Stimulated activated CD8-positive, alpha-beta memory T cell treated with anti-CD3 and anti-CD28 coated beads, Interleukin-15, amount 100 ng/mL, for 48 hours (primary cell): ENCODE data around the gene TNS3.

Source experiments
- DNase-seq, 2 donors: peaks; one replicate each; pipeline ENCODE4 v3.0.0-alpha.2; 2020; ENCODE audit warnings: low read depth in 2 of 2

TNS3 gene

GRCh38 chr7:47581438-47581803, 490 bp downstream of the TNS3 start:
- DNase-seq, result no peak

- no peak for DNase-seq
Observed at GRCh38 chr7:47580811-47581331, 1.0 kb downstream of the TNS3 start.

- no peak for DNase-seq
Observed at GRCh38 chr7:47580175-47580706, 1.7 kb downstream of the TNS3 start.

GRCh38 chr7:47579458-47579857, 2.5 kb downstream of the TNS3 start:
- no peak for DNase-seq

- DNase-seq, result no peak
Observed at GRCh38 chr7:47578579-47579270, 3.2 kb downstream of the TNS3 start.

- DNase-seq, result no peak
Observed at GRCh38 chr7:47577321-47577919, 4.5 kb downstream of the TNS3 start.

- no peak for DNase-seq
Observed at GRCh38 chr7:47576866-47577306, 5.0 kb downstream of the TNS3 start.

- DNase-seq, result no peak
Observed at GRCh38 chr7:47576031-47576865, 5.7 kb downstream of the TNS3 start.

- no peak for DNase-seq
Observed at GRCh38 chr7:47574482-47575329, 7.2 kb downstream of the TNS3 start.

- DNase-seq, result no peak
Observed at GRCh38 chr7:47573758-47574481, 8.0 kb downstream of the TNS3 start.

- DNase-seq, result no peak
Observed at GRCh38 chr7:47572939-47573757, 8.8 kb downstream of the TNS3 start.

- no peak for DNase-seq
Observed at GRCh38 chr7:47572094-47572445, 9.8 kb downstream of the TNS3 start.

GRCh38 chr7:47571331-47572093, 10.4 kb downstream of the TNS3 start:
- DNase-seq, result no peak

GRCh38 chr7:47570649-47571050, 11.3 kb downstream of the TNS3 start:
- DNase-seq, result no peak

GRCh38 chr7:47568547-47568946, 13.4 kb downstream of the TNS3 start:
- no peak for DNase-seq

GRCh38 chr7:47568056-47568455, 13.9 kb downstream of the TNS3 start:
- DNase-seq, result no peak

- DNase-seq, result no peak
Observed at GRCh38 chr7:47565640-47566250, 16.2 kb downstream of the TNS3 start.

- no peak for DNase-seq
Observed at GRCh38 chr7:47563521-47563920, 18.4 kb downstream of the TNS3 start.
